Esophagus squamous epithelium (tissue), 4 donors: ENCODE data around the gene RAB29.

Source experiments
- CTCF ChIP-seq, 6 experiments: fragments of 450-650 bp in 4 of 6; fragments of 200-600 bp in 2 of 6; sonication (generic) in 2 of 6; IDR thresholded peaks; one replicate each; pipeline ENCODE4 v1.5.1; 2016 to 2019; ENCODE audit warnings: antibody characterized with exemption in 6 of 6, mild to moderate bottlenecking in 4 of 6, moderate library complexity in 4 of 6
- POLR2A ChIP-seq, 4 donors: fragments of 450-650 bp; IDR thresholded peaks; one replicate each; pipeline ENCODE4 v1.6.1; 2017; ENCODE audit warnings: antibody characterized with exemption in 4 of 4, mild to moderate bottlenecking in 4 of 4, moderate library complexity in 3 of 4

GRCh38 chr1:205802060-205802459 is 26.8 kb upstream of the RAB29 start:
- TF ChIP-seq CTCF (IDR thresholded peaks at IDR 0.05) = no peak
- TF ChIP-seq POLR2A (IDR thresholded peaks at IDR 0.05) = no peak
